Astrocyte (in vitro differentiated cells and primary cell): ENCODE results near the gene GPRC5A.

ENCODE experiments used
- CTCF ChIP-seq: IDR thresholded peaks from 2 replicates; pipeline ENCODE4 v1.5.1; 2011; ENCODE audit warnings: low read depth, mild to moderate bottlenecking, inconsistent platforms, low read length, moderate library complexity; ENCODE audit not compliant: insufficient read depth
- EZH2 ChIP-seq: IDR thresholded peaks from 2 replicates; pipeline ENCODE4 v1.6.1; 2012; ENCODE audit warnings: mild to moderate bottlenecking, low read length, inconsistent platforms; ENCODE audit not compliant: insufficient read depth

DNA sequence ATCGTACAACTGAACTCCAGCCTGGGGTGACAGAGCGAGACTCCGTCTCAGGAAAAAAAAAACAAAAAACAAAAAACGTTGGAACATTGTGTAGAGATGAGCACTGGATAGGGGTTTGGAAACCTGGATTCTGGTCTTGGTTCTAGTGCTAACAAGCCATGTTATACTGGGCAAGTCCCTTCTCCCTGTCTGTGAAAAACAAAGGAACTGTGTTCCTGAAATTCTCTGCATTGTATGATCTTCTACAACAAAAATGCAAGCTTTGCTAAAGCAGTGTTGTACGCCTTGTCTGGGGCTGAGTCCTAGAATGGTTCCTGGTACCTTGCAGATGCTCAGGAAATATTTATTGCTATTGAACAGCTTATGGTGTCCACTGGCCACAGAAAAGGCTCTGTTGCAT is 47.2 kb downstream of the GPRC5A start:
- TF ChIP-seq CTCF, result no peak
- TF ChIP-seq EZH2, result no peak
